ENCODE measurements around the gene POLR3C.

POLR3C gene

DNA sequence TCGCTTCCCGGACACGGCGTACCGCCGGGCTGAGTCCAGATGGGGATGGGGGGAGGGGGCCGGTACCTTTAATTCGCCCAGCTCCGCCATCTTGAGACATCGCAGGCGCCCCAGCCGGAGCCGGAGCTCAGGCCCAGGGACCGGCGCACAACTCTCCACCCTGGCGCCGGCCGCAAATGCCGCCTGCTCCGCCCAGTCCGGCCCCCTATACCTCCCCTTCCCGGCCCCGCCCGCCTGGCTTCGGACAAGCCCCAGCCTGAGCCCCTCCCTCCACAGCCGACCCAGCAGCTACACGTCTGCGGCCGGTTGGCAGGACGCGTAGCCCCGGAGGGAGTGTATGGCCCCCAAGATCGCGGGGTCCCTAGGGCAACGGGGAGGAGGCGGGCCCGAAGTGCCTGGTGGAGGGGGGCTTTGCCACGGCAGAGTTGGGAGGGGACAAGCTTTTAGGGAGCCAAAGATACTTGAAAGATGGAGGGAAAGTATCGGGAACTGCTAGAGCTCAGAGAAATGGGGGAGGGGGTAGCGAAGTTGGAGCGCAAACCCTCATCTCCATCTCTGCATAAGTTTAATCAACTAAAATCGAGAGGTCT, 35.0 kb downstream of the POLR3C start, which contains the start of gene PIAS3:
TSS of gene PIAS3 (minus strand) at position 181 of the 590 bp plus-strand sequence. CDS start at position 90, 91 bp downstream.
- in situ Hi-C loops (cut with MboI; ENCODE audit: low pct_unique_long_range_greater_than_20kb, low sequenced_read_pairs): no loop called here
- DNase-seq: peak; percentile 93

DNA sequence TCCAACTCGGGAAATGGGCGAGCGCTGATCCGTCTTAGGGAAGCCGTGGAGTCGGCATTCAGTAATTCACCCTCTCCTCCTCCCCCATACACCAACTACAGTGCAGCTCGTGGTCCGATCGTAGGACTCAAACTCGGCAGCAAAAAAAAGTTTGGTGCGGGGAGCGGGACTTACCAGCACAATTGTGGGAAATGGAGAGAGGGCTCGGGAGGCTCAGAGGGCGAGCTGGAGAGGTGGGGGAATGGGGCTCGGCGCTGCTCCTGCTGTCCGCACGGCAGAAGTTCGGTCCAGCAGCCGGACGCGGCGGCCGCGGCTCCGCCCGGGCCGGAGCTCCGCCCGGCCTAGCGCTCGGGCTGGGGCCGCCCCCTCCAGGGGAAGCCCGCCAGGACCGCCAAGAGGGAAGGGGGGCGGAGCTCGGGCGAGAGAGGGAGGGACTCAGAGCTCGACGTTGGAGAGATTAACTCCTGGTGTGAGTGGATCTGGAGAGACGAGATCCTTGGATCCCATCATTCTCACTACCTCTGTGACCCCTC, 35.6 kb downstream of the POLR3C start:
- in situ Hi-C loops (cut with MboI; ENCODE audit: low pct_unique_long_range_greater_than_20kb, low sequenced_read_pairs): no loop called here
- DNase-seq: peak; percentile 88

DNA sequence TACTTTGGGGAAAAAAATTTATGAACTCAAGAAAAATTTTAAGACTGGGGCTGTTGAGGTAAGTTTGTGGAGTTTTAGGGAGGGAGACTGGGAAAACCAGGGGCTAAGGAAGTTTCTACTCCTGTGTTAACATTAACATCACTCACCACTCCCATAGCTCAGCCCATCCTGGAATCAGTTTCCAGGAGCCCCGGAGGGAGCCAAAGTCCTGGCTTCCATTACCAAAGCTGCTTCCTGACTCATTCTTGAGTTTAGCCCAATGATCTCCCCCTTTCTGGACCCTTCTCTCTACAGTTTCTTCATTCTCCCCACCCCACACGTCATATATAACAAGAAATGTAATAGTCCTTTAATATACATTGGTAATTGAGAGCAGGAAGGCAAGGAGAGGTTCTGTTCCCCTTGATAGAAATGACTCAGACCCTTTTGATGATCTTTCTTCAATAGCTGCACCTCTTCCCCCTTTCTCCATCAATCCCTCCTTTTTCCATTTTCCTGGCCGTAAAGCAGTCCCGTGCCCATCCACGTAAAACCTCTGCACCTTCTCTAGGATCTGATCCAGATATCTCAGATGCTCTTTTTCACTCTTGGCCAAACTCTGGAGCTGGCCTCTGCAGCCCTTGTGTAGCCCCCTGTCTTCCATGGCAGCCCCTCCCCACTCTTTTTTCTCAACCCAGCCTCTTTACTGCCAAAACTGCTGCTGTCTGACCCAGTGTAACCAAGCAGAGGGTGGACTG, 39.5 kb downstream of the POLR3C start:
- in situ Hi-C loops (cut with MboI; ENCODE audit: low pct_unique_long_range_greater_than_20kb, low sequenced_read_pairs): no loop called here

DNA sequence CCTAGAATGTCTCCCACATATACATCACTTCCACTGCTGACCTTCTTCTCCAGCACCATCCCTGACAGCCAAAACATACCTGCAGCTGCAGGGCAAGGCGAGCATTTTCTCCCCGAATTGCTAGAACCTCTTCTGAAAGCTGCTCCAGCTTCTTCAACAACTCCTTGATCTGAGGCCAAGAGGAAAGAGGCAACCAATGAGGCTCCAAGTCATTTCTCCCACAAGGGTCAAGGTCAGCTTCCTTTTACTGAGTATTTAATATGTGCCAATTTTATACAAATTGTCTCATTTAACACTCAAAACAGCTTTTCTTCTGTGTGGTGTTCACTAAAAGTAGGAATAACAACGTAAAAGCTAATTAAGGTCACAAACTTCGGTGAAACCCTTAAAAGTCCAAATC, 44.2 kb downstream of the POLR3C start:
- in situ Hi-C loops (cut with MboI; ENCODE audit: low pct_unique_long_range_greater_than_20kb, low sequenced_read_pairs): no loop called here
- no peak for DNase-seq

More for the DNA sequence above, 39.5 kb downstream of the POLR3C start:
- DNase-seq: no peak

DNA sequence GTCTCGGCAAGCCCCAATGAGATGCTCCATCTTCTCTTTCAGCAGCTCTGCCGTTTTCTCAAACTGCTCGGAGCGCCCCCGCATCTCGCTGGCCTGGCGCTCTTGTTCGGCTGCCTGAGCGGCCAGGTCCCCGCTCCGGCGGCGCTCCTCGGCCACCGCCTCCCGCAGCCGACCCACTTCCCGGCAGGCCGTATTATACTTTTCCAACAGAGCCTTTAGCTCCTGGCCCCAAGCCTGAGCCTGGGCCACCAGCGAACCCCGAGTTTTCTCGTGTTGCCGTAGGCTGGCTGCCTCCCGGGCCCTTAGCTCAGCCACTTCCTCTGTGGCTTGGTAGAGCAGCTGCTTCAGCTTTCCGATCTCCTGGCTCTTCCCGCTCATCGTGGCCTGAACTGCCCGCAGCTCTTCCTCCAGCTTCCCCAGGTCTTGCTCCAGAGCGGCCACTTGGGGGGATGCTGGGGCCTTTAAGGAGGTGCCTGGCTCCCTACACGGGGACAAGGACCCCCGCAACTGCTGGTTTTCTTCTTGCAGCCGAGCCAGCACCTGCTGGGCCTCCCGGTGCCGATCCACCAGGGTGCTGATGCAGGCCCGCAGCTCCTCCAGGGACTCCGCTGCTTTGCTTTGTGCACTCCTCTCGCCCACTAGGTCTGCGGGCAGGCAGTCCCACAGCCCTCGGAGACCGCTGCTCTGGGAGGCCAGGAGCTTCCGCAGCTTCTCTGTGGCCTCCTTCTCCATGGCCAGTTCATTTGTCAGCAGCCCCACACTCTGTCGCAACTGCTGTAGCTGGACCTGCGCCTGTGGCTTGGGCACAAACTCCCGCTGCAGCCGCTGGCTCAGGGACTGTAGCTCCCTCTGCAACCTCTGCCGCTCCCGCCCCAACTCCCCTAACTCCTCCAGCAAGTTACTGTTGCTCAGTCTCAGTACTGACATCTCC, 48.3 kb downstream of the POLR3C start:
- DNase-seq: peak; percentile 70

DNA sequence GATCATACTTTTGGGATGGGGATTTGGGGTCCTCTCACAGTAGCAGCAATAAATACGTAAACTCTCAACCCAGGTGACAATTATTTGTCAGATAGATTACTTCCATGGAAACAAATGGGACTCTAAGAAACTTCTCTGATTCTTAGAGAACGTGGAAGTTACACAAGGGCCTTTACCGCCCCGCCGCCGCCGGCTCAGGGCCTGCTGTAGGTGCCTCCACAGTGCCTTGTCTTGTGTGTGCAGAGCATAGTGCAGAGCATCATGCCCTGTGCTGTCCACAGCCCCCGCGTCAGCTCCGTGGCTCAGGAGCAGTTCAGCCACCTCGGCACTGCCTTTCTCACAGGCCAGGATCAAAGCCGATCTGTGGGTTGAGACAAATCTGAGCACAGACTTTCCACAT, 50.6 kb downstream of the POLR3C start:
- DNase-seq: no peak
- in situ Hi-C loops (cut with MboI; ENCODE audit: low pct_unique_long_range_greater_than_20kb, low sequenced_read_pairs): no loop called here

More for the DNA sequence above, 48.3 kb downstream of the POLR3C start:
- in situ Hi-C loops (cut with MboI; ENCODE audit: low pct_unique_long_range_greater_than_20kb, low sequenced_read_pairs): no loop called here

DNA sequence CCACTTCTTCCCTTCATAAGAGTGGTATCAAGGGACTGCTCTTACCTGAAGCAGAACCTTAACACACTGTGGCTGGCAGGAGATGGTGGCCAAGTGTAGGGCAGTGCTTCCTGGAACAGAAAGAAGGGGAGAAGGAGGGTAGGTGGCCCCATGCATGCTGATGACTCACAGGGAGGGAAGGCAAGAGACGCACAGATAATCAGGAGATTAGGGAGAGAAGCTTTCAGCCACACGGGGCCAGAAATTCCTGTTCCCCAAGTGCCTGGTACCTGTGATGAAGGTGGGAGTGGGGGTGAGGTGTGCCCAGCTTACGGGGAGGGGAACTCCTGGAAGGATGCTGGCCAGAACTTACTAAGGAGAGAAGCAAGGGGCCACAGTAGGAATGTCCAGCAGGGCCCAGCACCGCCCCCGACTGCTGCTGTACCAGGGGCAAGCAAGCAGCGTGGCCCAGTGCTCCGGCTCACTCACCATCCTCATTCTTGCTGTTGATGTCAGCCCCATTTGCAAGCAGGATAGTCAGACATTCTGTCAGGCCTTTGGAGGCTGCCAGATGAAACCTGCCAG, 54.0 kb downstream of the POLR3C start:
- in situ Hi-C loops (cut with MboI; ENCODE audit: low pct_unique_long_range_greater_than_20kb, low sequenced_read_pairs): no loop called here
- DNase-seq: no peak

DNA sequence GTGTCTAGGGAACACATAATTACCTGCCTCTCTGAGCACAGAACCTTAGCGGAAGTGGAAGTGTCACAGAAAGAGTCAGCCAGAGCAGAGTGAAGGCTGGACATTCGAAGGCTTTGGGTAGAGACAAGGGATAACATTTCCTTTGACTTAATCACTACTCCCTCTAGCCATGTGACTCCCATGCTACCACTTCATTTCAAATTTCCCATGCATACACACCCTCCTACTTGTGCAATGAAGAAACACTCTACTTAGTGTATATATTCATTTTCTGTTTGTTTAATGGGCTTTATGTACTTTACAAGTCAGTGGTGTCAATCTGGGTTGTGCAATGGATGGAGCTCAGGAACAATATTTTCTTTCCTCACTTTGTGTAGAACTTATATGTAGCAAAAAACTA, 54.7 kb downstream of the POLR3C start:
- no peak for DNase-seq
- in situ Hi-C loops (cut with MboI; ENCODE audit: low pct_unique_long_range_greater_than_20kb, low sequenced_read_pairs): no loop called here

DNA sequence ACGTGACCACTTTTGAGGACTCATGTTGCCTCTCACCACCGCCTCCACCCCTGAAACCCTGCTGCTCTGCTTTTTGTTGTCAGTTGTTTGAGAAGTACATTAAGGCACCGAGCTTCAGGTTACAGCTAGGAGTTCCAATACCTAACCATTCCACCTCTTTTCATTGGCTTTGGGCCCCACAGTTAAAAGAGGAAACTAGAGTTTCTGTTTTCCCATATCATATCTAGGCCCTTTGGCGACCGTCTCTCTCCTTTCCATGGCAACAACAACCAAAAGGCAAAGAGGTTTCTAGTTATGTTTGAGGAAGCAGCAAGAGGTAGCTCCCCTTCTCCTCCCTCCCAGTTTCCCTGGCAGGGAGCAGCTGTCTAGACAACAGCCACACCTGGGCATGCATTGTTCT, 55.8 kb downstream of the POLR3C start:
- in situ Hi-C loops (cut with MboI; ENCODE audit: low pct_unique_long_range_greater_than_20kb, low sequenced_read_pairs): no loop called here
- DNase-seq: peak; percentile 48

DNA sequence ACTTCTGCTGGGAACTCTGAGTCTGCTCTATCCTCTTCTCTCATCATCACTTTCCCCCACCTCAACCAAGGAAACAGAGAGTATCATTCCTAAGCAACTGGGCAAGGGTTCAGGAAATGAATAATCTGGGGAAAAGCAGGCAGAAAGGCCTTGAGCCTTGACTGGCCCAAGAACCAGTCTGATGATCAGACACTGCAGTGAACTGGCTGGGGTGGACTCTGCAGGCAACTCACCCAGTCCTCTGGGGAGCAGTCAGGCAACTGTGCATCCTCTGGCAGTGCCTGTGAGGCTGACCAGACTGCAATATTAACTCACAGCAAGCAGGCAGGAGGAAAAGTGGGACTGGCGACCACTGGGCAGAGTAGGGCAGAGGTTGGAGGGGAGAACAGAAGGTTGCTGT, 60.7 kb downstream of the POLR3C start:
- no peak for DNase-seq

DNA sequence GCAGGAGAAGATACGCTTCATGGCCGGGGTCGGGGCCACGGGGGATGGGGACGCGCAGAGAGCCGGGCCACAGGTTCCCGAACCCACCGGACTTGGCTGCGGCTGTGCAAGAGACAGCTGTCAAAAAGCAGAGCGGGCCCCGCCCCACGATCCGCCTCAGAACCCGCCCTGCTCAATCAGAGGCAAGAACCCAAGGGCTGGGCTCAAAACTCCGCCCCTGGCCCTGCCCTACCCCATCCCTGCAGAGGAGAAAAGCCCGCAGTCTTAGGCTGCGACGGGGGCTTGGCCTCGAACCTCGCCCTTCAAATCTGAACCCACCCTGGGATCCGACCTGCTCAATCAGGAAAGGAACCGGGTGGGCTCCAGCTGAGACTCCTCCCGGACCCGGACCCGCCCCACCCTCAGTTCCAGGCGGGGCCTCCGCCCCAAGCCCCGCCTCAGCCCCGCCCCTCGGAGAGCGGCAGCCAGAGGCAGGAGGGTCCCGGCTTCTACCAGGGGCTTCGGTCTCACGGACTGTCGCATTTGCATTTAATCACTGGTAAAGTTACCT, 61.8 kb downstream of the POLR3C start, which contains the start of gene ANKRD35:
TSS of gene ANKRD35 (minus strand) at position 129 of the 550 bp plus-strand sequence. CDS start at position 21, 108 bp downstream.
- in situ Hi-C loops (cut with MboI; ENCODE audit: low pct_unique_long_range_greater_than_20kb, low sequenced_read_pairs): no loop called here
- peak; percentile 79 for DNase-seq

More for the DNA sequence above, 60.7 kb downstream of the POLR3C start:
- in situ Hi-C loops (cut with MboI; ENCODE audit: low pct_unique_long_range_greater_than_20kb, low sequenced_read_pairs): no loop called here

DNA sequence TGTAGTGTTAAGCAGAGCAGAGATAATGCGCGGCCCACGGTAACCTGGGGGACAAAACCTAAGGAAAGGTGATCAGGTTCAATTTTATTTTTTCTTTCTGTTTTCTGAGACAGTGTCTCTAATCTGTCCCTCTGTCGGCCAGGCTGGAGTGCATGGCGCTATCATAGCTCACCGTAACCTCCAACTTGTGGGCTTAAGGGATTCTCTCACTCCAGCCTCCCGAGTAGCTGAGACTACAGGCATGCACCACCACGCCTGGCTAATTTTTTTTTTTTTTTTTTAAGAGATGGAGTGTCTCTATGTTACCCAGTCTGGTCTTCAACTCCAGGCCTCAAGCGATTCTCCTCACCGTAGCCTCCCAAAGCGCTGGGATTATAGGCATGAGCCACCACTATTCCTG, 62.4 kb downstream of the POLR3C start:
- DNase-seq: no peak
- in situ Hi-C loops (cut with MboI; ENCODE audit: low pct_unique_long_range_greater_than_20kb, low sequenced_read_pairs): no loop called here

DNA sequence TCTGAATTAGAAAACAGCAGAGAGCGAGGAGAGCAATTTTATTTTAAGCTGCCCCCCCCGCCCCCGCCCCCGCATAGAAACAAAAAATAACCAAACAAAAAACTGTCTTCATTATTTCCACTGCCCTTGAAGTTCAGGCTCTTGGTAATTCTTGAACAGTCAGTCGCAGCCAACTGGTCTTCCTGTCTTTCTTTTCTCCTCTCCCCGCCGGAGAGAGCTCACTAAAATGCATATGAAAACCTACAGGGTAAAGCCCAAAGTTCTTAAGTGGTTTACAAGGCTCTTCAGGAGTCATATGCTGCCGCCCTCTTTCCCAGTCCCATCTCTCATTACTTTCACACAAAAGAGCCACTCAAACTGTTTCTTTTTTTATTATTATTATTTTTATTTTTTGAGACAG, 62.8 kb downstream of the POLR3C start:
- in situ Hi-C loops (cut with MboI; ENCODE audit: low pct_unique_long_range_greater_than_20kb, low sequenced_read_pairs): no loop called here
- no peak for DNase-seq

DNA sequence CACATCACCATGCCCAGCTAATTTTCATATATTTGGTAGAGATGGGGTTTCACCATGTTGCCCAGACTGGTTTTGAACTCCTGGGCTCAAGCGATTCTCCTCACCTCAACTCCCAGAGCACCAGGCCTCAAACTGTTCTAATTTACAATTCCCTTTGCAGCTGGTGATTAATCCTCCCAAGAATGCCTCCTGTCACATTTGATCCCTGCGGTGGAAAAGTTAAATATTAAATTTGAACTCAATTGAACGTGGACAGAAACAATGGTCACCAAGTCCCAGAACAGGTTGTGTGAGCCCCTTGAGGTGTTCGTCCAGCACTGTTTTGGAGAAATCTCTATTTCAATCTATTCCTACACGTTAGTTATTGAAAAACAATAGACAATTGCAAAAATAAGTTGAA, 63.6 kb downstream of the POLR3C start:
- in situ Hi-C loops (cut with MboI; ENCODE audit: low pct_unique_long_range_greater_than_20kb, low sequenced_read_pairs): no loop called here
- no peak for DNase-seq

DNA sequence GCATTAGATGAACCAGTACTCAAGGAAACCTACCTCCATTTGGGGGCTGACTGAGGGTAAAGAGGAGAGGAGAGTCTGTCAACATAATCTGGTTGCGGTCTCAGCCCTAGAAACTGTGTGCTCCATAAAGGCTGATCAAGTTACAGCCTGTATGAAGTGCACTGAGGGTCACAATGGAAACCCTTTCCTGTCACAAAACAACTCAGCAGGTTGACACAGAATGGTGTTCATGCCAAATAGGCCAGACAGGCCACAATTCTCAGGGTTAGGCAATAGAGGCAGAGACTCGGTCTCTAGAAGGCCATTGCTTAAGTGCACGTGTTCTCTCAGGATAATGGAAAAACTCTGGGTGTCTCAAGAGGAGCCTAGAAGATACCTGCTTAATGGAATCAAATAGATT, 65.7 kb downstream of the POLR3C start:
- no peak for DNase-seq
- in situ Hi-C loops (cut with MboI; ENCODE audit: low pct_unique_long_range_greater_than_20kb, low sequenced_read_pairs): no loop called here

DNA sequence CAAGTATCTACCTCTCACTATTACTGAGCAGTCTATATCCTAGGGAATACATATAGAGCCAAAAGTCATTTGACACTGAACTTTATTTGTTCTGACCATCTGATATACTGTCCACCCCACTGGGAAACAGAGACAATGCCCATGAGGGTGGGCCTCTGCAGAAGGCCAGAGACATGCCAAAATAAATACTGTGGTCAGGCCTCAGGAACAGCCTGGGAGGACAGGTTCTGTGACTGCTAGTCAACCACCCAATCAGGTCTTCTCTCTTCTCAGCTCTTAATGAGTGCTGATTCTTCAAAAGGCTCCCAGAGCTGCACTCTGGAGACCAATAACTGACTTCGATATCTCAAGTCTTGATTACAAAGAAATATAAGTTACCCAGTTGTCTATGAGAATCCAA, 67.1 kb downstream of the POLR3C start:
- in situ Hi-C loops (cut with MboI; ENCODE audit: low pct_unique_long_range_greater_than_20kb, low sequenced_read_pairs): no loop called here
- DNase-seq: no peak

DNA sequence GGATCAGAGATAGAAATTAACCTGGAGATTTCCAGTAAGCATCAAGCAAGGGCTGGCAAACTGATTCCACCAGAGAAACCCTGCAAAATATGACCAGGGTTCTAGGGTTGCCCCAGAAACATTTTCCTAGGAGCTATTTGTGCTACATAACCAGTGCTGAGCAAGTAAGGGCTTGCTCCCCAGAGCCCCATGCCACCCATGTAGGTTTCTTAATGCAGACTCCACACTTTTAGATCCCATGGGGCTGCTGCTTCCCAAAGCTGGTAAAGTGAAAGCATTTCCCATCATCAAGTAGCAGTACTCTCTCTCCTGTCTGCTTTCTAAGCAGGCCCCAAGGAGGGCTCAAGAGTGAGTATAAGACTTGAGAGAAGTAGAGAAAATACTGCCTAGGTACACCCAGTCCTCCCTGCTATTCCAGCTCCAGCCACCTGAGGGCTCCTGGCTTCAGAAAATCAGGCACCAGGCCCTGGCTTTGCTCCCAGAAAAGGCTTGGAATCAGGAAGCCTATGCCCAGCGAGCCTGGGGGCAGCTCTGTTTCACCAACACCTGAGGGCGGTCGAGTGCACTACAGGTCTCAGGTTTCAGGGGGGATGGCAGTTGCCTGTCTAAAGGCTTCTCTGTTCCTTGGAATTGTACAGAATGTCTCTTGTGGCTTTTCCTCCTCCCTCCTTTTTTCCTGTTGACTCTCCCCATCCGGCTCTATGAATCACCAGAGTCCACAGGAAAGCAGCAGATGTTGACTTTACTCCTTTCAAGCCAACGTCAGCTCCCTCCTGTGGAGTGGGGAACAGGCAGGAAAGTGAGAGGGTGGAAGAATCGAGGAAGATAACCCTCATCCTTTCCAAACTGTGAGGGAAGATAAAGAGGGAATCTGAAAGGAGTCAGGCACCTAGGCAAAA, 67.8 kb downstream of the POLR3C start:
- in situ Hi-C loops (cut with MboI; ENCODE audit: low pct_unique_long_range_greater_than_20kb, low sequenced_read_pairs): no loop called here
- peak; percentile 93 for DNase-seq
